Stimulated activated CD4-positive, alpha-beta T cell treated with anti-CD3 and anti-CD28 coated beads, Interleukin-1b, Interleukin-23, amount 100 ng/mL, for 24 hours (primary cell): ENCODE results near the gene CDC40.

Experiments
- DNase-seq, 4 experiments: peaks; one replicate each; pipeline ENCODE4 v3.0.0-alpha.2; 2020; ENCODE audit warnings: low read depth in 4 of 4, low spot score in 1 of 4

CDC40 gene

GRCh38 chr6:110180228-110181008 is at the start of gene CDC40:
Gene CDC40 (plus strand): TSS chr6:110180427. CDS start chr6:110180445, 18 bp downstream.
- peak; percentile 11 to 41 (median 17) for DNase-seq

GRCh38 chr6:110137924-110138887 is 42.0 kb upstream of the CDC40 start:
- no peak for DNase-seq

- no peak for DNase-seq
Observed at GRCh38 chr6:110139052-110139451, 41.2 kb upstream of the CDC40 start.

- no peak for DNase-seq
Observed at GRCh38 chr6:110140650-110141049, 39.6 kb upstream of the CDC40 start.

GRCh38 chr6:110147870-110148269 is 32.4 kb upstream of the CDC40 start:
- DNase-seq = no peak

GRCh38 chr6:110158479-110158878 is 21.7 kb upstream of the CDC40 start:
- DNase-seq = no peak

- no peak for DNase-seq
Observed at GRCh38 chr6:110170081-110170480, 10.1 kb upstream of the CDC40 start.

GRCh38 chr6:110173506-110174132 is 6.6 kb upstream of the CDC40 start:
- no peak for DNase-seq

GRCh38 chr6:110178626-110179405 is 1.4 kb upstream of the CDC40 start:
- peak; percentile 3 to 35 (median 21) for DNase-seq

GRCh38 chr6:110179406-110180227 is 610 bp upstream of the CDC40 start, which contains the start of gene WASF1:
Gene WASF1 (minus strand): TSS chr6:110179670. CDS start chr6:110127601, 52,069 bp downstream.
- peak; percentile 70 to 87 (median 84) for DNase-seq

- no peak for DNase-seq
Observed at GRCh38 chr6:110181131-110182030, 1.2 kb downstream of the CDC40 start.

- DNase-seq = no peak
Observed at GRCh38 chr6:110183292-110183885, 3.2 kb downstream of the CDC40 start.

- no peak for DNase-seq
Observed at GRCh38 chr6:110185879-110186278, 5.7 kb downstream of the CDC40 start.

- DNase-seq = no peak
Observed at GRCh38 chr6:110188791-110189190, 8.6 kb downstream of the CDC40 start.

GRCh38 chr6:110190726-110191125 is 10.5 kb downstream of the CDC40 start:
- DNase-seq = no peak

GRCh38 chr6:110191477-110191876 is 11.2 kb downstream of the CDC40 start:
- DNase-seq = no peak

- no peak for DNase-seq
Observed at GRCh38 chr6:110195639-110196038, 15.4 kb downstream of the CDC40 start.

- DNase-seq = no peak
Observed at GRCh38 chr6:110196874-110197273, 16.6 kb downstream of the CDC40 start.
